Esophagus squamous epithelium (tissue), 4 donors: Measurements from ENCODE around the gene CUL7.

Experiments
- CTCF ChIP-seq, 6 experiments: fragments of 450-650 bp in 4 of 6; fragments of 200-600 bp in 2 of 6; sonication (generic) in 2 of 6; IDR thresholded peaks; one replicate each; pipeline ENCODE4 v1.5.1; 2016 to 2019; ENCODE audit warnings: antibody characterized with exemption in 6 of 6, mild to moderate bottlenecking in 4 of 6, moderate library complexity in 4 of 6
- POLR2A ChIP-seq, 4 donors: fragments of 450-650 bp; IDR thresholded peaks; one replicate each; pipeline ENCODE4 v1.6.1; 2017; ENCODE audit warnings: antibody characterized with exemption in 4 of 4, mild to moderate bottlenecking in 4 of 4, moderate library complexity in 3 of 4

- TF ChIP-seq CTCF (IDR thresholded peaks at IDR 0.05) (no peak), POLR2A (IDR thresholded peaks at IDR 0.05) (no peak)
Measured at GRCh38 chr6:43089467-43089866, 35.8 kb upstream of the CUL7 start.
